HepG2 (cell line): ENCODE data around the gene MRPL38. TPM values are rescaled to one million over a fixed set of nuclear protein-coding genes. Genes with fewer than 3 reads are reported as not detected.

Source experiments
- ATF2 ChIP-seq: sonication (generic); formaldehyde crosslinking; IDR thresholded peaks from 2 replicates; pipeline ENCODE4 v1.4.0; 2020; ENCODE audit warnings: missing genetic modification reagents
- ATF3 ChIP-seq: sonication (generic); formaldehyde crosslinking; IDR thresholded peaks from 2 replicates; pipeline ENCODE4 v1.4.0; 2020; ENCODE audit warnings: missing genetic modification reagents
- BRF2 ChIP-seq: sonication (generic); formaldehyde crosslinking; IDR thresholded peaks from 2 replicates; pipeline ENCODE4 v1.8.1; 2022; ENCODE audit warnings: mild to moderate bottlenecking, missing genetic modification reagents
- CBX5 ChIP-seq: sonication (generic); formaldehyde crosslinking; IDR thresholded peaks from 2 replicates; pipeline ENCODE4 v1.4.0; 2020; ENCODE audit warnings: missing genetic modification reagents, borderline replicate concordance
- E2F5 ChIP-seq: sonication (generic); formaldehyde crosslinking; conservative IDR thresholded peaks from 2 replicates; pipeline ENCODE4 v1.4.0; 2020; ENCODE audit warnings: missing genetic modification reagents
- HNRNPL ChIP-seq: fragments of 200-400 bp; formaldehyde crosslinking; IDR thresholded peaks from 2 replicates; pipeline ENCODE4 v1.6.1; 2017; ENCODE audit warnings: mild to moderate bottlenecking, low read depth, low read length
- LCORL ChIP-seq, 2 experiments: fragments of 450-650 bp in 1 of 2; sonication (generic) in 1 of 2; formaldehyde crosslinking in 1 of 2; IDR thresholded peaks; 2 replicates each; pipeline versions ENCODE4 v1.5.0 to v1.6.1; 2017 to 2020; ENCODE audit warnings: antibody characterized with exemption in 1 of 2, missing genetic modification reagents in 1 of 2
- MLXIP ChIP-seq: sonication (generic); formaldehyde crosslinking; IDR thresholded peaks from 2 replicates; pipeline ENCODE4 v1.9.0; 2021; ENCODE audit warnings: missing genetic modification reagents, borderline replicate concordance
- MTERF4 ChIP-seq: sonication (generic); formaldehyde crosslinking; IDR thresholded peaks from 2 replicates; pipeline ENCODE4 v1.8.0; 2023; ENCODE audit warnings: mild to moderate bottlenecking, missing genetic modification reagents
- PCBP1 ChIP-seq: fragments of 200-400 bp; formaldehyde crosslinking; IDR thresholded peaks from 2 replicates; pipeline ENCODE4 v1.6.1; 2017; ENCODE audit warnings: mild to moderate bottlenecking, low read depth, low read length, borderline replicate concordance
- PREB ChIP-seq: sonication (generic); formaldehyde crosslinking; IDR thresholded peaks from 2 replicates; pipeline ENCODE4 v1.4.0; 2020; ENCODE audit warnings: missing genetic modification reagents
- RFXANK ChIP-seq: IDR thresholded peaks from 2 replicates; pipeline ENCODE4 v1.6.1; 2016
- TSC22D2 ChIP-seq: sonication (generic); formaldehyde crosslinking; IDR thresholded peaks from 2 replicates; pipeline ENCODE4 v1.5.1; 2020; ENCODE audit warnings: missing genetic modification reagents, mild to moderate bottlenecking, borderline replicate concordance
- U2AF1 ChIP-seq: fragments of 200-400 bp; formaldehyde crosslinking; optimal IDR thresholded peaks from 2 replicates; pipeline ENCODE3; 2017; ENCODE audit warnings: mild to moderate bottlenecking, low read depth, low read length
- ZNF296 ChIP-seq: sonication (generic); formaldehyde crosslinking; conservative IDR thresholded peaks from 2 replicates; pipeline ENCODE4 v1.5.0; 2020; ENCODE audit warnings: mild to moderate bottlenecking, missing genetic modification reagents
- ZNF30 ChIP-seq: sonication (generic); formaldehyde crosslinking; IDR thresholded peaks from 2 replicates; pipeline ENCODE4 v1.5.0; 2020; ENCODE audit warnings: mild to moderate bottlenecking, missing genetic modification reagents
- ZNF543 ChIP-seq: sonication (generic); formaldehyde crosslinking; IDR thresholded peaks from 2 replicates; pipeline ENCODE4 v1.4.0; 2020; ENCODE audit warnings: mild to moderate bottlenecking, missing genetic modification reagents
- ZNF556 ChIP-seq: sonication (generic); formaldehyde crosslinking; IDR thresholded peaks from 2 replicates; pipeline ENCODE4 v1.4.0; 2020; ENCODE audit warnings: mild to moderate bottlenecking, missing genetic modification reagents, borderline replicate concordance
- ZNF746 ChIP-seq: sonication (generic); formaldehyde crosslinking; IDR thresholded peaks from 2 replicates; pipeline ENCODE4 v1.8.0; 2022; ENCODE audit warnings: mild to moderate bottlenecking, missing genetic modification reagents
- ZNF747 ChIP-seq: sonication (generic); formaldehyde crosslinking; IDR thresholded peaks from 2 replicates; pipeline ENCODE4 v1.8.1; 2023; ENCODE audit warnings: missing genetic modification reagents, mild to moderate bottlenecking, borderline replicate concordance
- ZNF816 ChIP-seq: sonication (generic); formaldehyde crosslinking; IDR thresholded peaks from 2 replicates; pipeline ENCODE4 v1.8.0; 2022; ENCODE audit warnings: missing genetic modification reagents, mild to moderate bottlenecking, borderline replicate concordance
- polyA plus RNA-seq, 8 experiments: library from polyadenylated mRNA; depleted of rRNA in 3 of 8; stranded (reverse) in 7 of 8; unstranded in 1 of 8; fragments of >200 nt; fragmentation: Illumina TruSeq in 4 of 8; extraction: Trizol in 4 of 8; gene quantifications; 2 replicates each; pipeline versions ENCODE4 v1.2.1 to v1.2.3, GENCODE V29; 2011 to 2016; ENCODE audit warnings: low read depth in 4 of 8, missing spikeins in 1 of 8, mixed read lengths in 1 of 8; ENCODE audit not compliant: insufficient read depth in 1 of 8
- total RNA-seq, 5 experiments: library from RNA; depleted of rRNA; stranded (reverse); fragments of >200 nt; fragmentation: Illumina TruSeq; extraction: Trizol; gene quantifications; 2 replicates each; pipeline ENCODE4 v1.2.3, GENCODE V29; 2016; ENCODE audit warnings: low read depth in 1 of 5

Gene MRPL38
- total and polyA plus RNA-seq, 2 of the 13 experiments (the other 11 are each of a cell fraction or from before 2014, with no cell fraction given) = 83.7 to 125 TPM

- TF ChIP-seq RFXANK (CRISPR knock-in tag) (no peak; the same call in 1 of the 2 replicates), ZNF746 (CRISPR knock-in tag) (no peak; the same call in 1 of the 2 replicates), PREB (CRISPR knock-in tag) (peak; percentile 92; the same call in 1 of the 2 replicates), CBX5 (CRISPR knock-in tag) (no peak; the same call in 1 of the 2 replicates), MTERF4 (CRISPR knock-in tag) (peak; percentile 75; the same call in 1 of the 2 replicates), BRF2 (CRISPR knock-in tag) (no peak), TSC22D2 (CRISPR knock-in tag) (no peak), E2F5 (peak; percentile 75), ZNF556 (CRISPR knock-in tag) (peak; percentile 86; the same call in 1 of the 2 replicates), ZNF296 (CRISPR knock-in tag) (no peak; the same call in 1 of the 2 replicates), ZNF30 (CRISPR knock-in tag) (no peak), PCBP1 (0 out of 2 replicates have a peak, but pooled peaks have one; percentile 15), LCORL (IDR thresholded peaks at IDR 0.05) (no peak), LCORL (CRISPR knock-in tag; IDR thresholded peaks at IDR 0.05) (no peak), U2AF1 (no peak), ATF3 (CRISPR knock-in tag) (no peak), ZNF816 (CRISPR knock-in tag) (0 out of 2 replicates have a peak, but pooled peaks have one; percentile 18), HNRNPL (no peak), ZNF747 (CRISPR knock-in tag) (no peak; the same call in 1 of the 2 replicates), ATF2 (no peak), MLXIP (0 out of 2 replicates have a peak, but pooled peaks have one; percentile 35), ZNF543 (CRISPR knock-in tag) (peak; percentile 30; the same call in 1 of the 2 replicates)
Observed at GRCh38 chr17:75877752-75878173, 26.9 kb downstream of the MRPL38 start (continued).
